Stimulated activated CD4-positive, alpha-beta T cell treated with anti-CD3 and anti-CD28 coated beads, Interleukin-4, amount 100 ng/mL, for 4 hours (primary cell): ENCODE measurements around the gene UBA3.
A peak's percentile ranks its signal among the peaks of the same experiment; 100 is the strongest.

ENCODE experiments used
- DNase-seq, 2 experiments: peaks; one replicate each; pipeline ENCODE4 v3.0.0-alpha.2; 2020

The UBA3 gene

GRCh38 chr3:69065318-69065964 lies 14.7 kb downstream of the UBA3 start:
- peak in 1 of 2 experiments; percentile 21 for DNase-seq

GRCh38 chr3:69063636-69064035 lies 16.5 kb downstream of the UBA3 start:
- no peak for DNase-seq

DNA sequence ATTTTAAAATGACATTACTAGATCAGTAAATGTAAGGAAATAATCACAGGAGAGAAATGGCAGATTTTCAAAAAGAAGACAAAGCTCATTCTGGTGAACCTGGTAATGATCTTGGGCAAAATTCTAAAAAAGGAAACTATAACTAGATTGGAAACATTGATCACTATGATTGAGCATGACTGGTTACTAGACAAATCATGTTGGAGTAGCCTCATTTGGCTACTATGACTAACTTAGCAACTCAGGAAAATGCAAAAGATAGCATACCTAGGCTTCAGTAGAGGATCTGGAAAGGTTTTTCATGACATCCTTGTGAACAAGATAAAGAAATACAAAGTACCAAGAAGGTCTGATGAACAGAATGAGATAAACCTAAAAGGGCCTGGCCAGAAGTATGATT lies 20.5 kb downstream of the UBA3 start:
- no peak for DNase-seq

- DNase-seq: no peak
These were observed 21.3 kb downstream of the UBA3 start for GRCh38 chr3:69058947-69059224.

- DNase-seq: no peak
These were observed 21.8 kb downstream of the UBA3 start for GRCh38 chr3:69058180-69058946.

DNA sequence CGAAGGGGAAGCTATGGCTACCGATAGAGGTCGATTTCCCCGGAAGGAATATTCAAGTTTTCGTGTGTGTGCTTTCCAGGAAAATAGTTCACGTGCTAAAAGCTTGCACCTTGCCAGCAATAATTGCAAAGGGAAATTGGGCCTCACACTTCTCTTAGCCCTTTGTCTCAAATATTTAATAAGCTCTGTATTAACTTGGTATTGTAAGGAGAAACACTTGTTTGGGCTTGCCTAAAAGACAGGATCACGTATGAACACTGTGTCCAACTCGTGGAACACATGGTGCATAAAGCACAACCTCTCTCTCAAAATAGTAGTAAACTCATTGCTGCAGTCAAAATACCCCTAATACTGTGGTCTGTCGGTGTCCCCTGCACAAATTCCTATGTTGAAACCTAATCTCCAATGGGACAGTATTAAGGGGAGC lies 27.7 kb downstream of the UBA3 start:
- no peak for DNase-seq

DNA sequence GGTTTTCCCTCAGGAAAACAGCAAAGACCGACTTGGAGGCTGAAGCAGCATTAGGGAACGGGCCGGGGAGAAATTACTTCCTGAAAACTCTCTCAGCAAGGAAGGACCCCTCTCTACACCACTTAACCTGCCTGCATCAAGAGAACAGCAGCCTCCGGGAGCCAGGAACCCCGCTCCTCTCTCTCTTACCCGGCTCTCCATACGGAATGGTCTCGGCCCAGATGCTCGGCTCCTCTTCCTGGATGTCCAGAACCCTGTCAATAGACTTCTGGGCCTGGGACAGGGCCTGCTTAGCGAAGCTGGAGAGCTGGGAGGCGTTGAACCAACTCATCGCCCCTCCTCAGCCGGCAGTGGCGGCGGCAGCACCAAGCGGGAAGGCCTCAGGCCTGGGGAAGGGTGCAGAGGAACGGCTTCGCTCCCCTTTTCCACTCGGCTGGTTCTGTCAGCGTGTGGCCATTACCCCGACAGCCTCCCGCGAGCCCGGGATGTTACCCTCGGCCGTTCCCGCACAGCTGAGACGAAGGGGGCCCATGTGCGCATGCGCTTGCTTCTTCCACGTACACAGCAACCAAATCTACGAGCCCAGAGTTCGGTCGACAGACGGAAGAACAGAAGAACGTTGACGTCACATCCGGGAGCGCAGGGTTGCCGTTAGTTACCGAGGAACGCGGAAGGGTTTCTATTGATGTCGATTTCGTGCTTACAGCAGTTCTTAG lies 28.3 kb downstream of the UBA3 start, which contains the start of gene TMF1:
Gene TMF1 (minus strand): TSS at position 578 of the 716 bp plus-strand sequence. CDS start 247 bp downstream, at position 331.
- DNase-seq: peak; percentile 96

- DNase-seq: no peak
These were observed 31.2 kb downstream of the UBA3 start for GRCh38 chr3:69048990-69049389.

DNA sequence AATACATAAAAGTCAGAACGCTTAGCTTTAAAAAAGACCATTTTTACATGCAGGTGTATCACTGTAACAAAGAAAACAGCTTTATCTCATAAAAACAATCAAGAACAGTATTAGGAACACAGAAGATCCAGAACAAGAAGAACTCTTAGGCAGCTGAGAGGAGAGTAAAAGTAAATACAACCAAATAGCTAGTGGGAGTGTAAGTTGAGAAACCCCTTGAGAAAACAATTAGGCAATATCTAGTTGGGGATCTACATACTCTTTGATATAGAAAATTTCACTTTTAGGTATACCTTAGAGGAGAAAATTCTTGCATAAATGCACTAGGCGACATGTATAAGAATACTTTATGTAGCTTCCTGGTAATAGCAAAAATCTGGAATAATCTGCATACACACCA lies 35.6 kb downstream of the UBA3 start:
- DNase-seq: no peak

GRCh38 chr3:69033470-69033869 lies 46.7 kb downstream of the UBA3 start:
- no peak for DNase-seq

- no peak for DNase-seq
These were observed 47.4 kb downstream of the UBA3 start for GRCh38 chr3:69032737-69033136.

DNA sequence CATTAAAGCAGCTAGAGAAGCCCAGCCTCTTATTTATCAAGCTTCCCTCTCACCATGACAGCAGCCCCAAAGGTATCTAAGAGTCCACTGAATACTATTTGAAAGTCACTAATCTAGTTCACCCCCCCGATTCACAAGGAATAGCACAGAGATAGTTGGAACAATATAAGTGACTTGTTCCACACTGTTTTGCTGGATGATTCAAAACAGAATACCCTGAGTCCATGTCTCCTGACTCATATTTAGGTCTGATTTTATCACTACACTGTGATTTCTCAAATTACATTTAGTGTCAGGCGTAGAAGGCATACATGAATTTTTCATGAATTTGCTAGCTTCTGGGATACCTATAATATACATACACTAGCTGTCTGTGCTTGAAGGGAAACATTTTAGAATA lies 48.0 kb downstream of the UBA3 start:
- no peak for DNase-seq

DNA sequence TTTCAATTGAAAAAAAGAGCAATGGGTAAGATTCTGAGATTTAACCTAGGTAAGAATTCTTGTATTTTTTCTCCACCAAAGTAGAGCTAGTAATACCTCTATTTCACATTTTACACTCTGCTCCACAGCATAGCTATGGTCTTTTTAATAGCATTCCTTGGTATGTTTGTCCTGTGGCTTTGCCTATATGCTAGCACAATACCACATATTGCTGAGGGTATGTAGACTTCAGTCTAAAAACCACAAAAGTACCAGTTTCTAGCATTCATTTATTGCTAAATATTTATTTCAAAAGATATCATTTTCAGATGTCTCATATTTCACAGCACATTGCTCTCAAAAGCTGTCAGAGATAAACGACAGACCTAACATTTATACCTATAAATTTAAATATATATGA lies 48.5 kb downstream of the UBA3 start:
- no peak for DNase-seq

DNA sequence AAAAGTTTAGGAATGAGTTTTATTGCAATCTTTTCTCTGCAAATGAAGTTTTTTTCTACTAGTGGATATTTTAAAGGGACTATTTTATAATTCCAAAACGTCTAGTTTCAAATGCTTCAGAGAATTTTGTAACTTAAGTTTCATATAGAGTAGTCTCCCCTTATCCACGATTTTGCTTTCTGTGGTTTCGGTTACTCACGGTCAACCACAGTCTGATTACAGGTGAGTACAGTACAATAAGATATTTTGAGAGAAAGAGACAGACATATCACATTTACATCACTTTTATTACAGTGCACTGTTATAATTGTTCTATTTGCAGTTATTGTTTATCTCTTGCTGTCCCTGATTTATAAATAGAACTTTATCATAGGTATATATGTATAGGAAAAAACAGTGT lies 59.3 kb downstream of the UBA3 start:
- no peak for DNase-seq

DNA sequence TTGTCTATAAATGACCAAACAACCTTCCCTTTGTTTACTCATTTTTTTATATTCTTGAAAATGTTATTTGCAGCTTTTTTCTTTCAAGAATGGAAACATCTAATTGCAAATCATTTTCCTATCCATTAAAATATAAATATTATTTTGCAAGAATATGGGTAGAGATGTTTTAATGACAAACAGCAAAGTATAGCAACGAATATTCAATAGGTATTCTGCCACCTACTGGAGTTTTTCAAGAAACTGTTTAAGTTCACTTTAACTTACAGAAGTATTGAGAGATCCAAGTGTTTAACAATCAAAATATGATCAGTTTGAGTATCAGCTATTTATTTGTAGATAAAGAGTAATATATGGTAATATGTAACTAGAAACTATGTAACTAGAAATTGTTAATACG lies 59.7 kb downstream of the UBA3 start:
- no peak for DNase-seq

DNA sequence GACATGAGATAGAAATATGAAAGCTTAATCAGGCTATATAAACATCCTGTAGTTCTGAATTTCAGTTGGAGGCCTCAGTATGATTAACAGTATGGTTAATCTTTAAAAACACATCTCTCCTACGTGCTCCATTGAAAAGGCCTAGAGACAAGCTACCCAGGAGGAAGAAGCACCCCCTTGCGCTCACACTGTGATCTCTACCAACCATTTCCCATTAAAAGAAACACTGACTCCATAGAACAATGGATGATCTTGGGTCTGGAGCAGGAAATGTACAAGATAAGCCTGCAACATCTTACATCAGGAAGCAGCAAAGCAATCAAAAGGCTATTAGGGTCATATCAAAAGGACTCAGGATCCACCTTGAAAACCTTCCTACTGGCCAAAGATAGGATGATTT lies 63.3 kb downstream of the UBA3 start:
- no peak for DNase-seq

GRCh38 chr3:69016102-69016501 lies 64.1 kb downstream of the UBA3 start:
- DNase-seq: no peak

- DNase-seq: no peak
These were observed 66.1 kb downstream of the UBA3 start for GRCh38 chr3:69014022-69014580.

- DNase-seq: peak; percentile 75 to 85
These were observed 66.7 kb downstream of the UBA3 start, which contains the start of gene EOGT for GRCh38 chr3:69013253-69014021. EOGT (minus strand) TSS chr3:69013684; CDS start chr3:69009846, 3,838 bp downstream.

- DNase-seq: peak in 1 of 2 experiments; percentile 15
These were observed 67.3 kb downstream of the UBA3 start for GRCh38 chr3:69012800-69013252.

- DNase-seq: no peak
These were observed 67.9 kb downstream of the UBA3 start for GRCh38 chr3:69012100-69012799.
